GM15510 (cell line): ENCODE results near the gene RASAL3.
A peak's percentile ranks its signal among the peaks of the same experiment; 100 is the strongest.

Source experiments
- POLR2A ChIP-seq: IDR thresholded peaks from 3 replicates; pipeline ENCODE4 v1.6.1; 2011; ENCODE audit warnings: borderline replicate concordance; ENCODE audit not compliant: insufficient read length; ENCODE audit errors: extremely low read depth

Gene RASAL3

GRCh38 chr19:15432629-15433518 lies 31.5 kb downstream of the RASAL3 start:
- peak; percentile 68 for TF ChIP-seq POLR2A

GRCh38 chr19:15432018-15432494 lies 32.3 kb downstream of the RASAL3 start:
- no peak for TF ChIP-seq POLR2A

GRCh38 chr19:15431396-15432017 lies 32.8 kb downstream of the RASAL3 start:
- TF ChIP-seq POLR2A = no peak

DNA sequence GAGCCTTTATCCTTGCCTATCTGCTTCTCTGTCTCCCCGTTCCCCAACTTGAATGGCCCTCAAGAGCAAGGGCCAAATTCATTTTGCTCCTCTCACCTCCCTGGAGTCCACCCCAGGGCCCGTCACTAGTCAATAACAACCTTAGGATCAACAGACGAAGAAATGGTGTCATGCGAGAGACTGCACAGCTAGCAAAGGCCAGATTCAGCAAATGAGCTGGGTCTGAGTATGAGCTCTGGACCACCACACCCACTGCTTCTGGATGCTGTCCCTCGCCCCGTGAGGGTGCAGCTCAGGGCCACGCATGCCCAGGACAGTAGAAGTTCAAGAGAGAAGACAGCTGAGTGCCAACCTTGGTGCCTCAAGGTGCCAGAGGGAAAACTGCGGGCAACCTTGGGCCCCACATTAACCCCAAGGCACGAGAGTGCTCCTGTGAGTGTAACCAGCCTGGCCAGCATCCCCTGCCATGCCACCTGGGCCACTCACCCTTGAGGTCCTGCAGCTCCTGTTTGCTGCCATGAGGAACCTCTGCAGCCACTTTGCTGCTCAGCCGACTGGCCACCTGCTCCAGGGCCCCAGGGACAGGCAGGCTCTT lies 33.7 kb downstream of the RASAL3 start:
- TF ChIP-seq POLR2A = no peak

- TF ChIP-seq POLR2A = no peak
Measured at GRCh38 chr19:15429825-15430467, 34.4 kb downstream of the RASAL3 start.

GRCh38 chr19:15428956-15429824 lies 35.2 kb downstream of the RASAL3 start:
- TF ChIP-seq POLR2A = no peak

GRCh38 chr19:15427991-15428471 lies 36.3 kb downstream of the RASAL3 start:
- no peak for TF ChIP-seq POLR2A

GRCh38 chr19:15427350-15427700 lies 37.0 kb downstream of the RASAL3 start:
- no peak for TF ChIP-seq POLR2A

GRCh38 chr19:15426485-15427349 lies 37.6 kb downstream of the RASAL3 start:
- TF ChIP-seq POLR2A = no peak

- no peak for TF ChIP-seq POLR2A
Measured at GRCh38 chr19:15425321-15425950, 38.9 kb downstream of the RASAL3 start.

- TF ChIP-seq POLR2A = no peak
Measured at GRCh38 chr19:15424692-15425272, 39.6 kb downstream of the RASAL3 start.

GRCh38 chr19:15424121-15424520 lies 40.2 kb downstream of the RASAL3 start:
- no peak for TF ChIP-seq POLR2A
